Hematopoietic multipotent progenitor cell treated with erythropoietin and hydrocortisone succinate and interleukin-3 and kit ligand, for 8 days (in vitro differentiated cells): ENCODE data around the gene FNDC3B.
A peak's percentile ranks its signal among the peaks of the same experiment; 100 is the strongest.

Source experiments
- DNase-seq: peaks from one replicate; pipeline ENCODE4 v3.0.0-alpha.2; 2015

Gene FNDC3B

GRCh38 chr3:172296975-172297332 lies 257.6 kb downstream of the FNDC3B start:
- no peak for DNase-seq

- no peak for DNase-seq
Measured at GRCh38 chr3:172298247-172298646, 258.9 kb downstream of the FNDC3B start.

- no peak for DNase-seq
Measured at GRCh38 chr3:172300187-172300586, 260.8 kb downstream of the FNDC3B start.

GRCh38 chr3:172300862-172301261 lies 261.5 kb downstream of the FNDC3B start:
- DNase-seq: no peak

GRCh38 chr3:172302203-172302602 lies 262.8 kb downstream of the FNDC3B start:
- DNase-seq: no peak

- DNase-seq: no peak
Measured at GRCh38 chr3:172303181-172303580, 263.8 kb downstream of the FNDC3B start.

- DNase-seq: no peak
Measured at GRCh38 chr3:172303941-172304558, 264.7 kb downstream of the FNDC3B start.

GRCh38 chr3:172305552-172305951 lies 266.2 kb downstream of the FNDC3B start:
- DNase-seq: no peak

GRCh38 chr3:172305974-172306373 lies 266.6 kb downstream of the FNDC3B start:
- no peak for DNase-seq

GRCh38 chr3:172307141-172307560 lies 267.8 kb downstream of the FNDC3B start:
- DNase-seq: peak; percentile 41

GRCh38 chr3:172309059-172309458 lies 269.7 kb downstream of the FNDC3B start:
- no peak for DNase-seq

- no peak for DNase-seq
Measured at GRCh38 chr3:172309741-172310427, 270.5 kb downstream of the FNDC3B start.

- no peak for DNase-seq
Measured at GRCh38 chr3:172310428-172310760, 271.0 kb downstream of the FNDC3B start.

GRCh38 chr3:172311217-172311616 lies 271.8 kb downstream of the FNDC3B start:
- no peak for DNase-seq

- DNase-seq: no peak
Measured at GRCh38 chr3:172312001-172312400, 272.6 kb downstream of the FNDC3B start.

- no peak for DNase-seq
Measured at GRCh38 chr3:172312711-172313110, 273.3 kb downstream of the FNDC3B start.

- no peak for DNase-seq
Measured at GRCh38 chr3:172313671-172314070, 274.3 kb downstream of the FNDC3B start.

- DNase-seq: no peak
Measured at GRCh38 chr3:172314591-172315160, 275.3 kb downstream of the FNDC3B start.

- peak; percentile 25 for DNase-seq
Measured at GRCh38 chr3:172315401-172316091, 276.2 kb downstream of the FNDC3B start.

- no peak for DNase-seq
Measured at GRCh38 chr3:172316758-172317157, 277.4 kb downstream of the FNDC3B start.

GRCh38 chr3:172317481-172317880 lies 278.1 kb downstream of the FNDC3B start:
- no peak for DNase-seq

- DNase-seq: no peak
Measured at GRCh38 chr3:172317984-172318383, 278.6 kb downstream of the FNDC3B start.

- no peak for DNase-seq
Measured at GRCh38 chr3:172319595-172319994, 280.2 kb downstream of the FNDC3B start.

- peak; percentile 17 for DNase-seq
Measured at GRCh38 chr3:172320468-172320867, 281.1 kb downstream of the FNDC3B start.
